ACHN (cell line): ENCODE measurements around the gene LYPD5.
"Not testable (repeated sequence)": the region's sequence is repeated elsewhere in the genome, so short reads cannot be mapped to it uniquely, and the experiment has no call there.

Experiments
- DNase-seq: peaks from one replicate; pipeline ENCODE4 v3.0.0-alpha.2; 2015
- in situ Hi-C: cut with HindIII; loops from 2 replicates; pipeline ENCODE4 v1.10.0; 2017; ENCODE audit warnings: low sequenced_read_pairs, low pct_ligation_motif_present, low pct_unique_long_range_greater_than_20kb

LYPD5 gene

DNA sequence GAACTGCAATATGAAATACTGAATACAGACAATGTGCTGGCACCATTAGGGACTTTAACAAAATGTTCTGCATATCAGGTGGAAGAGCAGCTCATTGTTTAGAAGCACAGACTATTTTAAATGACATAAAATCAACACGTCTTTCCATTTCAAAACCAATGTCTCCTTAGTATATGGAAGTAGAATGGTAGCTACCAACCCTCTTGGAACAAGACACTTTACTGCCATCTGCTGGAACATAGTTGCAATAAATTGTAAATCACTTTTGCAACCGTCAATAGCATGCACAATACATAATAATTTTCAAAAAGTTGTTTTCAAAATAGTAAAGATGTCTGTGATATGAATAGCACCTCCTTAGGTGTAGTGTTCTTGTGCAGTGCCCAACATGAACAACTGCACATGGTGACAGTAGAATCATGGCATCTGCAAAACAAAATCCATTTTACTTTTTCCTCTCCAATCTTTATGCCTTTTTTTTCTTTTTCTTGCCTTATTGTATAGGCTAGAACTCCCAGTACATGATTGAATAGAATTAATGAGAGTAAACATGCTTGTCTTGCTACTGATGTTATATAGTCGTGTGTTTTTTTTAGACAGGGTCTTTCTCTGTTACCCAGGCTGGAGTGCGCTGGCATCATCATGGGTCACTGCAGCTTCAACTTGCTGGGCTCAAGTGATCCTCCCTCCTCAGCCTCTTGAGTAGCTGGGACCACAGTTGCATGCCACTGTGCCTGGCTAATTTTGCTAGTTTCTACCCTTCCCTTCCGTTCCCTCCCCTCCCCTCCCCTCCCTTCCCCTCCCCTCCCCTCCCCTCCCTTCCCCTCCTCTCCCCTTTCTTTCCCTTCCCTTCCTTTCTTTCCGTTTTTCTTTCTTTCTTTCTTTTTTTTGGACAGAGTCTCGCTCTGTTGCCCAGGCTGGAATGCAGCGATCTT lies 7.8 kb upstream of the LYPD5 start:
- DNase-seq: peak; percentile 54
- in situ Hi-C loops: no loop called here

- in situ Hi-C loops: no loop called here
- no peak for DNase-seq
These were observed 5.4 kb upstream of the LYPD5 start for GRCh38 chr19:43807651-43808050.

DNA sequence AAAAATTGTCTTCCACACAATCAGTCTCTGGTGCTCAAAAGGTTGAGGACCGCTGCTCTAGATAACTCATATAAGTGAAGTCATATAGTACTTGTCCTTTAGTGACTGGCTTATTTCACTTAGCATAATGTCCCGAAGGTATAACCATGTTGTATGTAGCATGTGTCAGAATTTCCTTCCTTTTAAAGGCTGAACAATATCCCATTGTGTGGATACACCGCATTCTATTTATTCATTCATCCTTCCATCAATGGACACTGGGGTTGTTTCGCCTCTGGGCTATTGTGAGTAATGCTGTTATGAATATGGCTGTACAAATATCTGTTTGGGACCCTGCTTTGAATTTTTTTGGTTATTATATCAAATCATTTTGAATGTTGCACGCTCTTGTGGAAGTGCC lies 4.6 kb upstream of the LYPD5 start:
- DNase-seq: no peak
- in situ Hi-C loops: no loop called here

GRCh38 chr19:43806401-43806800 lies 4.2 kb upstream of the LYPD5 start:
- DNase-seq, in situ Hi-C loops: not testable (repeated sequence)

DNA sequence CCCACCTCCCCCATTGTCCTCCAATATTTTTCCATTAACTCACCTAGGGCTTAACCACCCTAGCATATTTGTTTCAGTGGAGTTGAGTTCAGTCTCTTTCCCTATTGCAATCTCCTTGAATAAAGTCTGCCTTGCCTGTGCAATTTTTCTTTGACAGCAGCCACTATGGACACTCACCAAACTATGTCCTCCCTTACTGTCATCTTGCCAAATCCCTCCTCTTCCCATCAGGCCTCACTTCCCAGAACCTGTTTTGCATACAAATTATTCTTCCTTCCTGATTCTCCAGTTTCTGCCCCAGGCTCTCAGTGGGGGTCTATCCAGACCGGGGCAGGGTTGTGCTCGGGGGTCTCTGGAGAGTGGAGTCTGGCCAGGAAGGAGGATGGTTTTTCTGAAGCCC lies 2.2 kb upstream of the LYPD5 start:
- in situ Hi-C loops: no loop called here

GRCh38 chr19:43799502-43800142 lies 2.6 kb downstream of the LYPD5 start:
- in situ Hi-C loops: no loop called here
- DNase-seq: no peak

More for the DNA sequence above, 2.2 kb upstream of the LYPD5 start:
- no peak for DNase-seq

GRCh38 chr19:43798546-43799409 lies 3.5 kb downstream of the LYPD5 start:
- DNase-seq: peak; percentile 7
- in situ Hi-C loops: no loop called here

DNA sequence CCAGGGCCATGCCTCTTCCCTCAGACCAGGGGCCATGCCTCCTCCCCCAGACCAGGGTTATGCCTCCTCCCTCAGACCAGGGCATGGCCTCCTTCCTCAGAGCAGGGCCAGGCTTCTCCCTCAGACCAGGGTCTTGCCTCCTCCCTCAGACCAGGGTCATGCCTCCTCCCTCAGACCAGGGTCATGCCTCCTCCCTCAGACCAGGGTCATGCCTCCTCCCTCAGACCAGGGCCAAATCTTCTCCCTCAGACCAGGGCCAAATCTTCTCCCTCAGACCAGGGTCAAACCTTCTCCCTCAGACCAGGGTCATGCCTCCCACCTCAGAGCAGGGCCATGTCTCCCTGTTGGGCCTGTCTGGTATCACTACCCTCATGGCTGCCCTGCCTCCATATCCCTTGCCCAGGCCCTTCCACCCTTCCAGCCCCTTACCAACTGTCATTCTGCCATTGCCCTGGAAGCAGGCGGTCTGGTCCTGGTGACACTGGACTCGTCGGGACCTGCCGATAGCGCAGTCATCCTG lies 4.2 kb downstream of the LYPD5 start:
- in situ Hi-C loops: no loop called here
- no peak for DNase-seq

- in situ Hi-C loops: no loop called here
- no peak for DNase-seq
These were observed 4.7 kb downstream of the LYPD5 start for GRCh38 chr19:43797556-43797955.

DNA sequence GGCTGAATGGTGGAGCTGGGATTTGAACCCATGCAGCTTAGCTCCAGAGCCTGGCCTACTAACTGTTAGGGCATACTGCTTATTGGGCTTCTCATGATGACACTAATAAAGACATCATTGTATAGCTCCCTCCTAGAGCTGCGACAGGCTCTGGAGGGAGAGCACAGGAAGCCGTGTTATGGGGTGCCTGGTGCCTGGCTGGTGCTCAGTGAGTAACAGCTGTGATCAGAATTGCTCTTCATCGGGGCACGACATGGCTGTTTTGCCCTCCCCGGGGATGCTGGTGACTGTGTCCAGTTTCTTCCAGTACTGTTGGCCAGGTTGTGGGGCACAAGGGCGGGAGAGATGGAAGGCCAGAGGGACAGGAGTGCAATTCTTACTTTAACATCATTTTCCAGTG lies 5.1 kb downstream of the LYPD5 start:
- no peak for DNase-seq
- in situ Hi-C loops: no loop called here

GRCh38 chr19:43790587-43790986 lies 11.7 kb downstream of the LYPD5 start:
- no peak for DNase-seq
- in situ Hi-C loops: no loop called here

- DNase-seq: peak; percentile 48
- in situ Hi-C loops: no loop called here
These were observed 13.2 kb downstream of the LYPD5 start for GRCh38 chr19:43789029-43789428.

DNA sequence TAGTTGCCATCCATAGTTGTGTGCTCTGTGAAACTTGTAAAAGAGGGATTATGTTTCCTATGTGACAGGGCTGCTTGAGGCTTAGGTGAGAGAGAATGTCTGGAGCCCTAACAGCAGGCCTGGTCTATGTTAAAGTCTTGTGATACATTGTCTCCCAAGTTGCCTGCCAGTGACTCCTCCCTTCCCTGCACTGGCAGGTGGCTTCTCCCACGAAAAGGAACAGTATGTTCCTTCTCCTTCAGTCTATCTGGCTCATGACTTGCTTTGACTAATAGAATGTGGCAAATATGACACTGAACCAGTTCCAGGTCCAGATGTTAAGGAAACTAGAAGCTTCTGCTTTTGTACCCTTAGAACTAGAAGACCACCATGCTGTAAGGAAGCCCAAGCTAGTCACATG lies 15.6 kb downstream of the LYPD5 start:
- no peak for DNase-seq
- in situ Hi-C loops: no loop called here

GRCh38 chr19:43784981-43785808 lies 17.1 kb downstream of the LYPD5 start:
- DNase-seq: peak; percentile 78
- in situ Hi-C loops: no loop called here

DNA sequence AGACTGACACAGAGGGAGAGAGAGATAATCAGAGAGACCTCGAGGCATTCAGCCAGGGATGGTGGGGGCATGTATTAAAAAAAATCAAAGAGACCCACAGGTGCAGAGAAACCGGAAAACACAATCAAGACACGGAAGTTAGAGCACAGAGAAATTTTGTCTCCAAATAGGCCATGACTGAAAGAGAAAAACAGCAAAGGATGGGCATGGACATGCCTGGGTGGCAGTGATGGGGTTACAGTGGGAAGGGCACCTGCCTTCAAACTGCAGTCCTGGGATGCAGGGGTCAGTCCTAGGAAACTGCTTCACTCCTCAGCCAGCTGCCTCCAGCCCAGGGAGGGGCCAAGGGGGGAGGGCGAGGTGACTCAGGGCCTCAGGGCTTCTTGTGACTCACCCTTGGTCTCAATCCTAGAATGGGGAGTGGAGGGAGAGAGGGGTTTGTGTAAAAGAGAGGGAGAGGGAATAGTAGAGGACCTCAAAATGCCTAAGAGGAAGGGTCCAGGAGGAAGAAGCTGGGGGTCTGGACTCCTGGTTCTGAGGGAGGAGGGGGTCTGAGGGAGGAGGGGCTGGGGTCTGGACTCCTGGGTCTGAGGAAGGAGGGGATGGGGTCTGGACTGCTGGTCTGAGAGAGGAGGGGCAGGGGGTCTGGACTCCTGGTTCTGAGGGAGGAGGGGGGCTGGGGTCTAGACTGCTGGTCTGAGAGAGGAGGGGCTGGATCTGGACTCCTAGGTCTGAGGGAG lies 17.8 kb downstream of the LYPD5 start:
- peak; percentile 85 for DNase-seq

DNA sequence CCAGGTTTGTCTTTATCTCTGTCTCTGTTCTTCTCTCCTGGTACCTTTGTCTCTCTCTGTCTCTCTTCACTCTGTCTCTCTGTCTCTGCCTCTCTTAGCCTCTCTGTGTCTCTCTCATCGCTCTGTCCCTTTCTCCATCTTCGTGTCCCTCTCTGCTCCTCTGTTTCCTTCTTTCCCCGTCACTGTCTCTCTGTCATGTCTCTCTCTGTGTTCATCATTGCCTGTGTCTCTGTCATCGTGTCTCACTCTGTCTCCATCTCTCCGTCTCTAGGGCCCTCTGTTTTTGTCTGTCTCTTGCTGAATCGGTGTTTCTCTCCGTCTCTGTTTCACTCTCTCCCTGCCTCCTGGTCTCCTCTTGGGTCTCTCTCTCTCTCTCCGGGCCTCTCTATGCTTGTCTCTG lies 18.6 kb downstream of the LYPD5 start:
- in situ Hi-C loops: no loop called here
- no peak for DNase-seq

More for the DNA sequence above, 17.8 kb downstream of the LYPD5 start:
- in situ Hi-C loops: no loop called here

DNA sequence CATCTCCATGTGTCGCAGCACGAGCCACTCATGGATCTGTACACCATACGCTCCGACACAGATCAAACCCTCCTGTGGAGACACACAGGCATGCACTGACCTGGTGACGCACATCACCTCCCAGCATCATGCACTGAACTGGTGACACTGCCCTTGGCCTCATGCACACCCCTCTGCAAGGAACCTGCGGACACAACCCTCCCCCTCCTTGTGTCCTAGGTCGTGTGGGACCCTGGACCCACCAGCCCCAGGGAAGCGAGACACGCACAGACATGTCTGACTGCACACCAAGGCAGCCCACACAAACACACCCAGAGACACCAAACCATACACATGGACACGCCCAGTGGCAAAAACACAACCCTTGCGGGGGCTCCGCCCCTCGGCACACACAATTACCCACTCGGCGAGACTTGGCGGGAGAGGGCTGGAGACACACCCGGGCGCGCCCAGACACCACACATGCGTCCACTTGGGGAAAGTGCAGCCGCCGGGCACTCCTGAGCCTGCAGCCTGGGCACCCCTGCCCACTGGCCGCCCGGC lies 19.5 kb downstream of the LYPD5 start:
- DNase-seq: no peak
- in situ Hi-C loops: no loop called here
